ENCODE results near the gene PGF. TPM values are rescaled to one million over a fixed set of nuclear protein-coding genes. Genes with fewer than 3 reads are reported as not detected.
A peak's percentile ranks its signal among the peaks of the same experiment; 100 is the strongest.

Gene PGF
- total RNA-seq, 1 donor from 2014 or later, result 8.3 TPM

DNA sequence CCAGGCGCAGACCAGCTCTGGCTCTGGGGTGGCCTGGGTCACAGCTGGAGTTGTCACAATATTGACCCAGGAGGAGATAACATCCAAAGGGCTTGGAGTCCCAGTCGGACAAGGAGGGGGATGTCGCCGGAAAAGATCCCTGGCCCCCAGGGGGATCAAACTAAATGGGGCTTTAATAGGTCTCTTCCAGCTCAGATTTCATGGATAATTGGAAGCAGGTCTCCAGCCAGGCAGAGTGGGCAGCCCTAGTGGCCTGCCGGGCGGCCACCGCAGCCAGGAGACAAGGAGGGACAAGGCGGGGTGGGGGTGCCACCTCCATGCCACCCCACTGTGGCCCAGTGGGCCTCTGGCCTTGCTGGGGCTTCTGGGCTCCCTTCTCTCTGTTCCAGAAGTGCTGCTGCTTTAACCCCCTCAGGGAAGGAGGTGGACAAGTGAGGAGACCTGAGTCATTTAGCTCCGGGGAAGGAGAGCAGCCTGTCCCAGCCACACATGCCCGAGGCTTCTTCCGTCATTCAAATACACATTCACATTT, 23.1 kb upstream of the PGF start:
- intact Hi-C loops (cut with DNase I), result no loop called here
- Histone ChIP-seq H3K4me1 (peaks cover 43% of the 10 kb centered on the region), H3K27me3 (no peaks in the 10 kb centered on the region), H3K27ac (no peak overlapping the region), H3K9me3 (no peaks in the 10 kb centered on the region), H3K36me3 (no peaks in the 10 kb centered on the region), H3K4me3 (no peak overlapping the region)
- DNase-seq (ENCODE audit: extremely low spot score in 2 of 2), result no peak
- TF ChIP-seq CTCF (IDR thresholded peaks at IDR 0.05) (no peak), POLR2AphosphoS5 (IDR thresholded peaks at IDR 0.05; ENCODE audit: insufficient read depth in 1 of 2, low read depth in 1 of 2) (no peak), POLR2A (IDR thresholded peaks at IDR 0.05) (no peak)

DNA sequence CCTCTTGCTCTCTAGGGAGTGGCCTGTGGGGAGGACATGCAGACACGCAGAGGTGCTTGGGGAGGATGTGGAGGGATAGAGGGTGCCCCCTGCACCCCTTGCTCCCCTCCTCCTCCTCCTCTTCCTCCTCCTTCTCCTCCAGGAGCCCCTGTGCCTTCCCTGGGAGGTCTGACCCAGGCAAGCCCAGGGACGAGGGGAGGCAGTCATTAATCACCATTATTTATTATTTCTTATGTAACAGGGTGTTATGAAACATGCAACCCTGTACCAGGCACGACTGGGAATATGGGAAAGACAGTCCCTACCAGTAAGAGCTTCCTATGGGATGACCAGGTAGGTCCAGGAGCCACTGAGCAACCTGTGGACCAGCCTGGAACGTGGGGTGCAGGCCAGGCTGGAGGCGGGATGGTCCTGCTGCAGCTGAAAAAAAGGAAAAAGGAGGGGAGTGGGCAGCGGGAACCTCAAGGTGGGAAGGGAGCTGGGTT, 22.5 kb upstream of the PGF start:
- H3K27ac ChIP-seq, result no peak overlapping the region
- no peak for TF ChIP-seq POLR2A (IDR thresholded peaks at IDR 0.05)
- no peak for TF ChIP-seq POLR2AphosphoS5 (IDR thresholded peaks at IDR 0.05; ENCODE audit: insufficient read depth in 1 of 2, low read depth in 1 of 2)
- TF ChIP-seq CTCF (IDR thresholded peaks at IDR 0.05), result no peak
- intact Hi-C loops (cut with DNase I), result no loop called here
- H3K36me3 ChIP-seq, result no peaks in the 10 kb centered on the region
- no peaks in the 10 kb centered on the region for H3K27me3 ChIP-seq
- H3K4me3 ChIP-seq, result no peak overlapping the region
- no peaks in the 10 kb centered on the region for H3K9me3 ChIP-seq
- DNase-seq (ENCODE audit: extremely low spot score in 2 of 2), result no peak
- peaks cover 48% of the 10 kb centered on the region for H3K4me1 ChIP-seq

GRCh38 chr14:74977164-74977900, 21.9 kb upstream of the PGF start:
- no peak for DNase-seq (ENCODE audit: extremely low spot score in 2 of 2)
- Histone ChIP-seq H3K9me3 (no peaks in the 10 kb centered on the region), H3K4me1 (peaks cover 49% of the 10 kb centered on the region), H3K36me3 (no peaks in the 10 kb centered on the region), H3K27me3 (no peaks in the 10 kb centered on the region), H3K4me3 (no peak overlapping the region), H3K27ac (no peak overlapping the region)
- no peak for TF ChIP-seq CTCF (IDR thresholded peaks at IDR 0.05)
- intact Hi-C loops (cut with DNase I), result no loop called here

GRCh38 chr14:74976264-74977113, 21.1 kb upstream of the PGF start:
- peak in 1 of 2 donors; percentile 82 for DNase-seq (ENCODE audit: extremely low spot score in 2 of 2)

More at GRCh38 chr14:74976264-74977113, 21.1 kb upstream of the PGF start:
- Histone ChIP-seq H3K9me3 (no peaks in the 10 kb centered on the region), H3K36me3 (no peaks in the 10 kb centered on the region), H3K4me1 (peaks cover 49% of the 10 kb centered on the region), H3K4me3 (no peak overlapping the region), H3K27ac (no peak overlapping the region), H3K27me3 (no peaks in the 10 kb centered on the region)
- intact Hi-C loops (cut with DNase I), result no loop called here
- TF ChIP-seq POLR2A (IDR thresholded peaks at IDR 0.05), result no peak
- TF ChIP-seq CTCF (IDR thresholded peaks at IDR 0.05), result no peak
- no peak for TF ChIP-seq POLR2AphosphoS5 (IDR thresholded peaks at IDR 0.05; ENCODE audit: insufficient read depth in 1 of 2, low read depth in 1 of 2)

Measured in vagina (tissue), 2 donors.